Ishikawa (cell line): ENCODE measurements around the gene CEMIP.

Source experiments
- CEBPB ChIP-seq: IDR thresholded peaks from 2 replicates; pipeline ENCODE4 v1.6.1; 2012
- FOXM1 ChIP-seq: IDR thresholded peaks from 2 replicates; pipeline ENCODE4 v1.6.1; 2012; ENCODE audit warnings: low read depth, borderline replicate concordance
- MAX ChIP-seq: IDR thresholded peaks from 2 replicates; pipeline ENCODE4 v1.6.1; 2012
- NFIC ChIP-seq: IDR thresholded peaks from 2 replicates; pipeline ENCODE4 v1.6.1; 2012
- RAD21 ChIP-seq: IDR thresholded peaks from 2 replicates; pipeline ENCODE4 v1.6.1; 2012; ENCODE audit warnings: low read depth
- REST ChIP-seq: IDR thresholded peaks from 2 replicates; pipeline ENCODE4 v1.6.1; 2012; ENCODE audit warnings: low read depth, mild to moderate bottlenecking
- TAF1 ChIP-seq: IDR thresholded peaks from 2 replicates; pipeline ENCODE4 v1.6.1; 2012; ENCODE audit warnings: low read depth, mild to moderate bottlenecking
- TEAD4 ChIP-seq: IDR thresholded peaks from 2 replicates; pipeline ENCODE4 v1.6.1; 2012
- YY1 ChIP-seq: IDR thresholded peaks from 2 replicates; pipeline ENCODE4 v1.6.1; 2012; ENCODE audit warnings: low read depth
- ZBTB7A ChIP-seq: IDR thresholded peaks from 2 replicates; pipeline ENCODE4 v1.6.1; 2012; ENCODE audit warnings: low read depth

- no peak for TF ChIP-seq RAD21
- TF ChIP-seq REST, result no peak
- no peak for TF ChIP-seq ZBTB7A
- no peak for TF ChIP-seq YY1
- no peak for TF ChIP-seq MAX
- no peak for TF ChIP-seq FOXM1
- TF ChIP-seq TEAD4, result no peak
- TF ChIP-seq CEBPB, result no peak
- TF ChIP-seq NFIC, result no peak
- no peak for TF ChIP-seq TAF1
Measured at GRCh38 chr15:80790236-80790635, 11.1 kb downstream of the CEMIP start.
